HEK293 (cell line): ENCODE measurements around the gene PDGFD.

Source experiments
- CTCF ChIA-PET: fragments of 350-600 bp; formaldehyde crosslinking; extraction: SDS; loops from one replicate; lab custom pipeline; 2021; ENCODE audit warnings: antibody characterized with exemption; lab: Yijun Ruan, JAX
- POLR2A ChIA-PET: fragments of 300-600 bp; formaldehyde crosslinking; extraction: SDS; loops from one replicate; lab custom pipeline; 2020; ENCODE audit warnings: antibody characterized with exemption, inconsistent platforms; lab: Yijun Ruan, JAX
- H3K27ac ChIP-seq: fragments of 200-500 bp; sonication (Bioruptor generic); 2 replicates; pipeline ENCODE4 v1.5.1; 2014; ENCODE audit warnings: low read depth, low read length, control low read depth, inconsistent platforms; ENCODE audit errors: extremely low read depth
- H3K36me3 ChIP-seq, 2 experiments: fragments of 200-500 bp in 1 of 2; sonication (Bioruptor generic) in 1 of 2; 1 replicate in 1 of 2; 2 replicates in 1 of 2; pipeline ENCODE4 v1.5.1; 2014 to 2017; ENCODE audit warnings: inconsistent platforms in 2 of 2, low read length in 2 of 2; ENCODE audit not compliant: control insufficient read depth in 2 of 2, insufficient read depth in 1 of 2
- H3K4me1 ChIP-seq: fragments of 200-500 bp; sonication (Bioruptor generic); 2 replicates; pipeline ENCODE4 v1.5.1; 2014; ENCODE audit warnings: mild to moderate bottlenecking, low read length, inconsistent platforms; ENCODE audit not compliant: control insufficient read depth, insufficient read depth
- H3K4me3 ChIP-seq: 2 replicates; pipeline ENCODE4 v1.5.1; 2011; ENCODE audit warnings: low read depth, mild to moderate bottlenecking, control low read depth, low read length, moderate library complexity
- H3K9me3 ChIP-seq: fragments of 200-500 bp; sonication (Bioruptor generic); 2 replicates; pipeline ENCODE4 v1.5.1; 2014; ENCODE audit warnings: low read depth, low read length, inconsistent platforms; ENCODE audit not compliant: control insufficient read depth, insufficient read depth
- EGR2 ChIP-seq: fragments of 450-650 bp; formaldehyde crosslinking; IDR thresholded peaks from 2 replicates; pipeline ENCODE4 v1.5.1; 2016; ENCODE audit warnings: low read depth, missing biosample characterization, missing genetic modification characterization
- HOXA7 ChIP-seq: sonication (generic); formaldehyde crosslinking; IDR thresholded peaks from 2 replicates; pipeline ENCODE4 v1.8.1; 2022; ENCODE audit warnings: missing genetic modification reagents, borderline replicate concordance
- IKZF3 ChIP-seq: fragments of 450-650 bp; IDR thresholded peaks from 2 replicates; pipeline ENCODE4 v1.5.0; 2018; ENCODE audit warnings: missing biosample characterization, mild to moderate bottlenecking, missing genetic modification characterization, moderate library complexity
- OSR2 ChIP-seq: fragments of 450-650 bp; formaldehyde crosslinking; IDR thresholded peaks from 2 replicates; pipeline ENCODE4 v1.5.1; 2016; ENCODE audit warnings: missing biosample characterization, missing genetic modification characterization
- RBAK ChIP-seq: fragments of 450-650 bp; formaldehyde crosslinking; IDR thresholded peaks from 2 replicates; pipeline ENCODE4 v1.5.1; 2016; ENCODE audit warnings: missing biosample characterization, missing genetic modification characterization
- REPIN1 ChIP-seq: fragments of 450-650 bp; formaldehyde crosslinking; IDR thresholded peaks from 2 replicates; pipeline ENCODE4 v1.5.1; 2017; ENCODE audit warnings: missing biosample characterization, missing genetic modification characterization, low read depth
- ZFP41 ChIP-seq: fragments of 450-650 bp; formaldehyde crosslinking; IDR thresholded peaks from 2 replicates; pipeline ENCODE4 v1.5.1; 2016; ENCODE audit warnings: missing biosample characterization, missing genetic modification characterization, borderline replicate concordance
- ZNF2 ChIP-seq: fragments of 450-650 bp; formaldehyde crosslinking; IDR thresholded peaks from 2 replicates; pipeline ENCODE4 v1.5.1; 2016; ENCODE audit warnings: missing biosample characterization, missing genetic modification characterization
- ZNF350 ChIP-seq: fragments of 450-650 bp; formaldehyde crosslinking; IDR thresholded peaks from 2 replicates; pipeline ENCODE4 v1.5.0; 2017; ENCODE audit warnings: missing biosample characterization, mild to moderate bottlenecking, missing genetic modification characterization
- ZNF521 ChIP-seq: fragments of 450-650 bp; formaldehyde crosslinking; IDR thresholded peaks from 2 replicates; pipeline ENCODE4 v1.5.1; 2017; ENCODE audit warnings: missing biosample characterization, mild to moderate bottlenecking, missing genetic modification characterization
- TF ChIP-seq, protein P1 (sequence below): fragments of 450-650 bp; formaldehyde crosslinking; IDR thresholded peaks from 2 replicates; pipeline ENCODE4 v1.5.1; 2017; ENCODE audit warnings: missing biosample characterization, mild to moderate bottlenecking, missing genetic modification characterization, moderate library complexity
- TF ChIP-seq, protein P2 (sequence below): fragments of 450-650 bp; formaldehyde crosslinking; IDR thresholded peaks from 2 replicates; pipeline ENCODE4 v1.5.1; 2016; ENCODE audit warnings: missing biosample characterization, missing genetic modification characterization, borderline replicate concordance
- TF ChIP-seq, protein P3 (sequence below): fragments of 450-650 bp; formaldehyde crosslinking; IDR thresholded peaks from 2 replicates; pipeline ENCODE4 v1.5.1; 2017; ENCODE audit warnings: missing biosample characterization, missing genetic modification characterization

The PDGFD gene

DNA sequence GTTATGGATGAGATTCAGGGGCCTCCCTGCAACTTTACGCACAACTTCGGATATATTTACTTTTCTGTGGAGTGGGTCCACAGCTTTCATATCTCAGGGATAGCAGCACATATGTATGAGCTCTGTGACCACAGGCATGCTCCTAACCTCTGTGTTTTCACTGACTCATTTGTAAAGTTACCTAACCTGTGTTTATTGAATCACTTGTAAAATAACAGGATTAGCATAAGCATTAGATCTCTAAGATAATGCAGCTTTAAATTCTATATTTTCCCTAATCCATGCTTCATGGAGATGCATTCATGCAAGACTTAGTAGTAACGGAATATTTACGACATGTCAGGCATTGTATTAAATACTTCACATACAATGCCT, 175.4 kb downstream of the PDGFD start:
- Histone ChIP-seq H3K4me3 (no peak overlapping the region), H3K27ac (no peak overlapping the region), H3K36me3 (no peaks in the 10 kb centered on the region), H3K4me1 (no peaks in the 10 kb centered on the region), H3K9me3 (no peaks in the 10 kb centered on the region)
- TF ChIP-seq IKZF3 (tag by site-specific recombination): no peak
- TF ChIP-seq, protein P1, sequence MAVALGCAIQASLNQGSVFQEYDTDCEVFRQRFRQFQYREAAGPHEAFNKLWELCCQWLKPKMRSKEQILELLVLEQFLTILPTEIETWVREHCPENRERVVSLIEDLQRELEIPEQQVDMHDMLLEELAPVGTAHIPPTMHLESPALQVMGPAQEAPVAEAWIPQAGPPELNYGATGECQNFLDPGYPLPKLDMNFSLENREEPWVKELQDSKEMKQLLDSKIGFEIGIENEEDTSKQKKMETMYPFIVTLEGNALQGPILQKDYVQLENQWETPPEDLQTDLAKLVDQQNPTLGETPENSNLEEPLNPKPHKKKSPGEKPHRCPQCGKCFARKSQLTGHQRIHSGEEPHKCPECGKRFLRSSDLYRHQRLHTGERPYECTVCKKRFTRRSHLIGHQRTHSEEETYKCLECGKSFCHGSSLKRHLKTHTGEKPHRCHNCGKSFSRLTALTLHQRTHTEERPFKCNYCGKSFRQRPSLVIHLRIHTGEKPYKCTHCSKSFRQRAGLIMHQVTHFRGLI (tag by site-specific recombination): no peak
- CTCF ChIA-PET: interaction anchor here (0.6 kb wide), 1 partner anchor 219 kb away, joined by 3 read pairs; no protein-coding TSS in a partner anchor
- POLR2A ChIA-PET: no interaction called here

DNA sequence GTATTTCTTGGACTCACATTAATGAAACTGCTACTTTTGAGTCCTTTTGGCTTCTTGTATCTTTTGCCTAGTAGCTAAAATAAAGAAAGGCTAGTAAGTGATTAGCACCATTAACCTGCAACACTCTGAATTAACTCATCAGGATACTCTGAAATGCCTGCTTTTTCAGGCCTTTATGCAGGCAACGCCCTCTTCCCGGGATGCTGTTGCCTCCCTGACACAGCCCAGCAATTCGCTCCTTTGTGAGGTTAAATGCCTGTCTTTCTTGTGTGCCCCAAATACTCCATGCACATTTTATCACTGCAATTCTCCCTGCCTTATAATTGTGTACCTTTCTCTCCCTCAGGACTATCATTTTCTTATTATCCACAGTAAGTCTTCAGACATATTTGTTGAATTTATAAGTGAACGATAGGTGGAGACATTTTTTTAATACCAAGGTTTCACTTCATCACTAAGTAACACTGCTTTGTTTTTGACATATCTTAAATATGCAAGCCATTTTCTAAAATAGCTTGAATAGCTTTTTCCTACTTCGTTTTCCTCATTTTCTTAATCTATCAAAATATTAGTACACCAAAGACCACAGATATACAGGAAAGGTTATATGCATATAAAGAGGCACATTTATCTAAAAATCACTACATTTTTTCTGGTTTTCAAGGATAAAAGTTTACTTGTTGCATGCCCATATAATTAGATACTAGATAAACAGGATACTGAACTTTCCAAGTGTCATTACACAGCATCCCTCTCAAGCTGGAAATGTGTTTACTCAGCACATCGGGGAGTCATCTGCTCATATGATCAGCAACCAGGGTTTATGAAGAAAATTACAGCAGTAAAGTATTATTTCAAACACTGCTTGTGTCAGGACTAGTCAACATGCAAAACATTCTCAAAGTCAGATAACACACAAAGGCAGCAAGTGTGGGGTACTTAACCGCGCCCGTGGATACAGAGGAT, 176.0 kb downstream of the PDGFD start:
- H3K36me3 ChIP-seq: no peaks in the 10 kb centered on the region
- no peak overlapping the region for H3K4me3 ChIP-seq
- H3K27ac ChIP-seq: no peak overlapping the region
- TF ChIP-seq EGR2 (tag by site-specific recombination): no peak
- TF ChIP-seq REPIN1: no peak
- TF ChIP-seq, protein P2, sequence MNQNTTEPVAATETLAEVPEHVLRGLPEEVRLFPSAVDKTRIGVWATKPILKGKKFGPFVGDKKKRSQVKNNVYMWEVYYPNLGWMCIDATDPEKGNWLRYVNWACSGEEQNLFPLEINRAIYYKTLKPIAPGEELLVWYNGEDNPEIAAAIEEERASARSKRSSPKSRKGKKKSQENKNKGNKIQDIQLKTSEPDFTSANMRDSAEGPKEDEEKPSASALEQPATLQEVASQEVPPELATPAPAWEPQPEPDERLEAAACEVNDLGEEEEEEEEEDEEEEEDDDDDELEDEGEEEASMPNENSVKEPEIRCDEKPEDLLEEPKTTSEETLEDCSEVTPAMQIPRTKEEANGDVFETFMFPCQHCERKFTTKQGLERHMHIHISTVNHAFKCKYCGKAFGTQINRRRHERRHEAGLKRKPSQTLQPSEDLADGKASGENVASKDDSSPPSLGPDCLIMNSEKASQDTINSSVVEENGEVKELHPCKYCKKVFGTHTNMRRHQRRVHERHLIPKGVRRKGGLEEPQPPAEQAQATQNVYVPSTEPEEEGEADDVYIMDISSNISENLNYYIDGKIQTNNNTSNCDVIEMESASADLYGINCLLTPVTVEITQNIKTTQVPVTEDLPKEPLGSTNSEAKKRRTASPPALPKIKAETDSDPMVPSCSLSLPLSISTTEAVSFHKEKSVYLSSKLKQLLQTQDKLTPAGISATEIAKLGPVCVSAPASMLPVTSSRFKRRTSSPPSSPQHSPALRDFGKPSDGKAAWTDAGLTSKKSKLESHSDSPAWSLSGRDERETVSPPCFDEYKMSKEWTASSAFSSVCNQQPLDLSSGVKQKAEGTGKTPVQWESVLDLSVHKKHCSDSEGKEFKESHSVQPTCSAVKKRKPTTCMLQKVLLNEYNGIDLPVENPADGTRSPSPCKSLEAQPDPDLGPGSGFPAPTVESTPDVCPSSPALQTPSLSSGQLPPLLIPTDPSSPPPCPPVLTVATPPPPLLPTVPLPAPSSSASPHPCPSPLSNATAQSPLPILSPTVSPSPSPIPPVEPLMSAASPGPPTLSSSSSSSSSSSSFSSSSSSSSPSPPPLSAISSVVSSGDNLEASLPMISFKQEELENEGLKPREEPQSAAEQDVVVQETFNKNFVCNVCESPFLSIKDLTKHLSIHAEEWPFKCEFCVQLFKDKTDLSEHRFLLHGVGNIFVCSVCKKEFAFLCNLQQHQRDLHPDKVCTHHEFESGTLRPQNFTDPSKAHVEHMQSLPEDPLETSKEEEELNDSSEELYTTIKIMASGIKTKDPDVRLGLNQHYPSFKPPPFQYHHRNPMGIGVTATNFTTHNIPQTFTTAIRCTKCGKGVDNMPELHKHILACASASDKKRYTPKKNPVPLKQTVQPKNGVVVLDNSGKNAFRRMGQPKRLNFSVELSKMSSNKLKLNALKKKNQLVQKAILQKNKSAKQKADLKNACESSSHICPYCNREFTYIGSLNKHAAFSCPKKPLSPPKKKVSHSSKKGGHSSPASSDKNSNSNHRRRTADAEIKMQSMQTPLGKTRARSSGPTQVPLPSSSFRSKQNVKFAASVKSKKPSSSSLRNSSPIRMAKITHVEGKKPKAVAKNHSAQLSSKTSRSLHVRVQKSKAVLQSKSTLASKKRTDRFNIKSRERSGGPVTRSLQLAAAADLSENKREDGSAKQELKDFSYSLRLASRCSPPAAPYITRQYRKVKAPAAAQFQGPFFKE (tag by site-specific recombination): no peak
- TF ChIP-seq ZNF2 (tag by site-specific recombination): no peak
- no peak for TF ChIP-seq HOXA7 (CRISPR knock-in tag)
- no peak for TF ChIP-seq ZFP41 (tag by site-specific recombination)
- TF ChIP-seq ZNF350: no peak
- no peak for TF ChIP-seq OSR2 (tag by site-specific recombination)
- no peak for TF ChIP-seq IKZF3 (tag by site-specific recombination)
- no peak for TF ChIP-seq ZNF521
- TF ChIP-seq, protein P3, sequence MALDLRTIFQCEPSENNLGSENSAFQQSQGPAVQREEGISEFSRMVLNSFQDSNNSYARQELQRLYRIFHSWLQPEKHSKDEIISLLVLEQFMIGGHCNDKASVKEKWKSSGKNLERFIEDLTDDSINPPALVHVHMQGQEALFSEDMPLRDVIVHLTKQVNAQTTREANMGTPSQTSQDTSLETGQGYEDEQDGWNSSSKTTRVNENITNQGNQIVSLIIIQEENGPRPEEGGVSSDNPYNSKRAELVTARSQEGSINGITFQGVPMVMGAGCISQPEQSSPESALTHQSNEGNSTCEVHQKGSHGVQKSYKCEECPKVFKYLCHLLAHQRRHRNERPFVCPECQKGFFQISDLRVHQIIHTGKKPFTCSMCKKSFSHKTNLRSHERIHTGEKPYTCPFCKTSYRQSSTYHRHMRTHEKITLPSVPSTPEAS (tag by site-specific recombination): no peak
- no peak for TF ChIP-seq RBAK
- H3K9me3 ChIP-seq: no peaks in the 10 kb centered on the region
- ChIA-PET POLR2A (no interaction called here), CTCF (interaction anchor here (0.6 kb wide), 1 partner anchor 219 kb away, joined by 3 read pairs; no protein-coding TSS in a partner anchor)
- H3K4me1 ChIP-seq: no peaks in the 10 kb centered on the region
